HTERT RPE-1 (cell line): Measurements from ENCODE around the gene CTXND2.
"Not testable (repeated sequence)": the region's sequence is repeated elsewhere in the genome, so short reads cannot be mapped to it uniquely, and the experiment has no call there.

Experiments used
- in situ Hi-C: fragments of 300-500 bp; cut with MboI; formaldehyde crosslinking; loops from 4 replicates; pipeline ENCODE4 v1.14.3; 2020; ENCODE audit warnings: low sequenced_read_pairs

CTXND2 gene

GRCh38 chr1:150887018-150887417 is at the start of gene CTXND2:
CTXND2 (plus strand) TSS chr1:150887136; CDS start chr1:150912315, 25,179 bp downstream.
- in situ Hi-C loops, result no loop called here

- in situ Hi-C loops, result not testable (repeated sequence)
These were observed 46.1 kb upstream of the CTXND2 start for GRCh38 chr1:150840850-150841249.

- in situ Hi-C loops, result no loop called here
These were observed 45.3 kb upstream of the CTXND2 start for GRCh38 chr1:150841626-150842025.

GRCh38 chr1:150842343-150842742 is 44.6 kb upstream of the CTXND2 start:
- in situ Hi-C loops, result no loop called here

- in situ Hi-C loops, result no loop called here
These were observed 44.0 kb upstream of the CTXND2 start for GRCh38 chr1:150842964-150843363.

- in situ Hi-C loops, result no loop called here
These were observed 43.5 kb upstream of the CTXND2 start for GRCh38 chr1:150843474-150843873.

- in situ Hi-C loops, result no loop called here
These were observed 40.3 kb upstream of the CTXND2 start for GRCh38 chr1:150846473-150847146.

- in situ Hi-C loops, result not testable (repeated sequence)
These were observed 36.1 kb upstream of the CTXND2 start for GRCh38 chr1:150850801-150851362.

- in situ Hi-C loops, result not testable (repeated sequence)
These were observed 34.2 kb upstream of the CTXND2 start for GRCh38 chr1:150852734-150853133.

GRCh38 chr1:150863724-150864123 is 23.2 kb upstream of the CTXND2 start:
- in situ Hi-C loops, result no loop called here

GRCh38 chr1:150864200-150864599 is 22.7 kb upstream of the CTXND2 start:
- in situ Hi-C loops, result not testable (repeated sequence)

GRCh38 chr1:150869683-150870082 is 17.3 kb upstream of the CTXND2 start:
- in situ Hi-C loops, result no loop called here

GRCh38 chr1:150872572-150872971 is 14.4 kb upstream of the CTXND2 start:
- in situ Hi-C loops, result no loop called here

- in situ Hi-C loops, result no loop called here
These were observed 13.4 kb upstream of the CTXND2 start for GRCh38 chr1:150873521-150873920.

GRCh38 chr1:150874455-150875196 is 12.3 kb upstream of the CTXND2 start:
- in situ Hi-C loops, result no loop called here

GRCh38 chr1:150875197-150876118 is 11.5 kb upstream of the CTXND2 start:
- in situ Hi-C loops, result no loop called here

GRCh38 chr1:150876119-150876454 is 10.8 kb upstream of the CTXND2 start:
- in situ Hi-C loops, result no loop called here

- in situ Hi-C loops, result not testable (repeated sequence)
These were observed 8.0 kb upstream of the CTXND2 start for GRCh38 chr1:150878931-150879330.

- in situ Hi-C loops, result no loop called here
These were observed 5.4 kb upstream of the CTXND2 start for GRCh38 chr1:150881331-150882070.

- in situ Hi-C loops, result not testable (repeated sequence)
These were observed 3.8 kb upstream of the CTXND2 start for GRCh38 chr1:150883121-150883520.
